Left ventricle myocardium superior (tissue), 1 donor: ENCODE results near the gene BEST2. TPM values are rescaled to one million over a fixed set of nuclear protein-coding genes. Genes with fewer than 3 reads are reported as not detected.
A peak's percentile ranks its signal among the peaks of the same experiment; 100 is the strongest.
"Not testable (repeated sequence)": the region's sequence is repeated elsewhere in the genome, so short reads cannot be mapped to it uniquely, and the experiment has no call there.

Experiments used
- ATAC-seq: fragments of 200-7000 bp; cut with Tn5 transposase; one replicate; pipeline ENCODE4 v1.9.1; 2020; ENCODE audit warnings: mild to moderate bottlenecking, moderate library complexity
- DNase-seq: peaks from one replicate; pipeline ENCODE4 v3.0.0-alpha.2; 2020
- intact Hi-C: fragments of 100-400 bp; cut with micrococcal nuclease; formaldehyde crosslinking; loops from one replicate; pipeline ENCODE4 v1.11.0; 2022
- total RNA-seq: library from RNA; stranded (reverse); fragmentation: NEBNext Ultra II Directional; extraction: Animal tissue kit (Norgen Biotek cat#: 25700); gene quantifications from one replicate; pipeline ENCODE4 v1.2.1, GENCODE V29; 2021
- donor health status: DM: no; HTN: yes; CAD: no; lungs with severe emphysema.

Gene BEST2
- total RNA-seq, 1 donor from 2014 or later = not detected

DNA sequence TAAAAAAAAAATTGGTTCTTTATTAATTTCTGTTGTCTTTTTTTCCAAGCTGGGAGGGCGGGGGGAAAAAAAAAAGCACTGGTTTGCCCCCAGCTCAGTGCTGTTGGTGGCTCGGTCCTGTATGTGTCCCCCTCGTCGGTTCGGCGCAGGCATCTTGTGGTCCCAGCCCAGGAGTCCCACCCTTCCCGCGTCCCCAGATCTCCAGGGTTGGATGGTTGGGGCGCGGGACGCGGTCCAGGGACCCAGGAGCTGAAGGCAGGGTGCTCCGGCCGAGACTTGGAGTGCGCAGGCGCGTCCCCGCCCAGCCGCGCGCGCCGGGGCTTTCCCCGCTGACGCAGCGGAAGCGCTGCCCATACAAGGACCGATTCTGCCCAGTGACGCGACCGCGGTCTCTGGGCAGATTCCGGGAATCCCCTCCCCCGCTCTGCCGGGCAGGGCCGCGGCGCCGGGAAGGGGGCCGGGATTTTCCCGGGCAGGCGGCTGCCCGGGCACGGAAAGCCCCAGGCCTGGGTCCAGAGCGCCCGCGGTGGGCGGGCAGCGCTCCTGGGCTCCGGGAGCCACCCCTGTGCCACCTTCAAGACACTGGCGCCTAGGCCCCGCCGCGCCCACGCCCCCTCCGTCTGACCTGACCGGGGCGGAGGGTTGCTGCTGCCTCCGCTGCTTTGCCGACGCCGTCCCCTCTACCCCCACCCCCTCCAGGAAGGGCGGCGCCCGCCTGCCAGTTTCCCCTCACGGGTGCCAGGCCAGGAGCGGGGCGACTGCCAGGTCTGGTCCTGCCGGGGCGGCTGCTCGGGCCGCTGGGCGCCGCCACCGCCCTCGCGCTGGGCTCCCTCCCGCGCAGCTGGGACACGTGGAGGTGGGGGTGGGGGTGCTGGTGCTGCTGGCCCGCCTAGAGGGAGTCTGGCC, 42.0 kb downstream of the BEST2 start:
- ATAC-seq = peak; percentile 55
- intact Hi-C loops = loop anchor here (2.0 kb wide), 1 partner anchor 17 kb away; no protein-coding TSS in a partner anchor
- DNase-seq = peak; percentile 97

DNA sequence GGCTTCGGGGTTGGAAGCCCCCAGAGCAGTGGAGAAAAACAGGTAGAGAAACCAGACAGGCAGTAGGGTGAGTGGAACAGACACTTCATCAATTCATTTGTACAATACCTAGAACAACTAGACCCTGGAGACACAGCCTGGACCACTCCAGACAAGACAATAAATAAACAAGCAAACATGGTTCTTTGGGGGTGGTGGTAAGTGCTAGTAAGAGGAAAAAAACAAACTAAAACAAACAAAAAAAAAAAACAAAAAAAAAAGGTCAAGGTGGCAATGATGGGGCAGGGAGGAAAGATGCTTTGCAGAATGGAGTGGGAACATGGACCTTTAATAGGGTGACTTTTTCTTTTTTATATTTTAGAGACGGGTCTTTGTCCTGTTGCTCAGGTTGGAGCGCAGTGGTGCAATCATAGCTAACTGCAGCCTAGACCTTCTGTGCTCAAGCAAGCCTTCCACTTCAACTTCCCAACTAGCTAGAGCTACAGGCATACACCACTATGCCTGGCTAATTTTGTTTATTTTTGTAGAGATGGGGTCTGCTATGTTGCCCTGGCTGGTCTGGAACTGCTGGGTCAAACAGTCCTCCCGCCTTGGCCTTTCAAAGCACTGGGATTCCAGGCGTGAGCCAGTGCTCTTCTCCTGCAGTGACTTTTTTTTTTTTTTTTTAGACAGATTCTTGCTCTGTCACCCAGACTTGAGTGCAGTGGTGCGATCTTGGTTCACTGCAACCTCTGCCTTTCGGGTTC, 42.8 kb downstream of the BEST2 start:
- no peak for ATAC-seq
- intact Hi-C loops = loop anchor here (2.0 kb wide), 1 partner anchor 18 kb away; no protein-coding TSS in a partner anchor
- DNase-seq = no peak

GRCh38 chr19:12794971-12795381, 43.4 kb downstream of the BEST2 start:
- DNase-seq (no peak), ATAC-seq (no peak)
- intact Hi-C loops = loop anchor here (2.0 kb wide), 1 partner anchor 18 kb away; no protein-coding TSS in a partner anchor

DNA sequence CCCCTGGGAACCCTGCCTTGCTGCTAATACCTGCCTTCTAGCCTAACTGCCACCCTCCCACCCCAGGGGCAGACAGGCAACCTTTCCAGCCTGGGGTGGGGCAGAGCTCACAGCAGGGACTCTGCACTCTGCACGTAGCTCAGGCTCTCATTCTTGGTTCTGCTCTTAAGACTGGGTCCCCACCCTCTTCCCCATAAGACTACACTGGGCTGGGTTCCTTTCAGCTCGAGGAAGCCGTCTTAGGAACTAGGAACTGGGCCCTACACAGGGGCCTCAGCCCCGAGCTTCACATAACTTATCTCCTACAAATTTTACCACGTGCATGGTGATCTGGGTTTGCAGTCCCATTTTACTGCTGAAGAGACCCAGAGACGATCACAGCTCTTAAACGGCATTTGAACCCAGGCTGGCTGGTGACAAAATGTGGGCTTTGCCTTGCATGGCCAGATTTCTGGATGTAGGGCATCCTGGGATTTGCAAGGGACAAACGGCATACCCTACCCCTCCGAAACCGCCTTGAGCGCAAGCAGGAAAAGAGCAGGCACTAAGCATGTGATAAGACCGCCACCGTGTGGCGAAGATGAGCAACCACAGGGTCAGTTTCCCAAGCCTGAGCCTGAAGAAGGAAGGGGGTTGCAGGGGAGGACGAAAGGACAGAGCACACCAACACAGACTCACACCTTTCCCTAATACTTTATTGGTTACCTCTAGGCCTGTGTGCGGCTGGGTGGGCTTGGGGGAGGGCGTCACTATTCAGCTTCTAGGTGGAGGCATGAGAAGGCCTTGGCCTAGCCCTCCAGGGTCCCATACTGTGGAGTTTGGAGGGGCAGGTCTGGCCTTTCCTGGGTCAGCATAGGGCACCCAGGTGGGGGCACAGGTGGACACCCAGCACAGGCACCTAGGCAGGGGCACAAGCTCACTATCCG, 44.8 kb downstream of the BEST2 start:
- ATAC-seq = peak; percentile 9
- intact Hi-C loops = no loop called here
- DNase-seq = peak; percentile 74

DNA sequence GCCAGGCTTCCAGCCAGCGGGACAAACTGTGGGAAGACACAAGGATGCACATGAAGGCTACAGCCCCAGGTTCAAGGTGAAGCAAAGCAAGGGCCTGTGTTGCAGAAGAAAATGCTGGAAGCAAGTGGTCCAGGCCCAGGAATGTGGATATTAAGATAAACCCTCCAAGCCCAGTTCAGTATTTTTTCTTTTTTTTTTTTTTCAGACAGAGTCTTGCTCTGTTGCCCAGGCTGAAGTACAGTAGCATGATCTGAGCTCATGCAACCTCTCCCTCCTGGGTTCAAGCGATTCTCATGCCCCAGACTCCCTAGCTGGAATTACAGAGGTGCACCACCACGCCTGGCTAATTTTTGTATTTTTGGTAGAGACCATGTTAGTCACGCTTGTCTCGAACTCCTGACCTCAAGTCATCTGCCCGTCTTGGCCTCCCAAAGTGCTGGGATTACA, 45.6 kb downstream of the BEST2 start:
- ATAC-seq (no peak), DNase-seq (no peak)
- intact Hi-C loops = no loop called here

- DNase-seq, ATAC-seq, intact Hi-C loops: not testable (repeated sequence)
Measured at GRCh38 chr19:12797607-12798006, 46.0 kb downstream of the BEST2 start.

GRCh38 chr19:12799742-12800465, 48.3 kb downstream of the BEST2 start:
- intact Hi-C loops = no loop called here
- DNase-seq (no peak), ATAC-seq (no peak)

DNA sequence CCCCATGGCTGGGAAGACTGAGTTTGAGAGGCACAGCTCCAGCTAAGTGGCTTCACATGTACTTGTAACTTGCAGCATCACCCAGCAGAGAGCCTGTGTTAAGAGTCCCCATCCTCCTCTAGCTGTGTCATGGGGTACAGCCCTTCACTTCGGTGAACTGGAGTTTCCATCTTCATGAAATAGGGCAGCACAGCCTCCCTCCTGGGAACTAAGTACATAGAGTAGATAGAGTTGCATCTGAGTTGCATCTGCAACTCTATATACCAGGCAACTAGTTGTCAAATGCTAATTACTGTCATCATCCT, 48.8 kb downstream of the BEST2 start:
- intact Hi-C loops = no loop called here
- DNase-seq (no peak), ATAC-seq (no peak)

DNA sequence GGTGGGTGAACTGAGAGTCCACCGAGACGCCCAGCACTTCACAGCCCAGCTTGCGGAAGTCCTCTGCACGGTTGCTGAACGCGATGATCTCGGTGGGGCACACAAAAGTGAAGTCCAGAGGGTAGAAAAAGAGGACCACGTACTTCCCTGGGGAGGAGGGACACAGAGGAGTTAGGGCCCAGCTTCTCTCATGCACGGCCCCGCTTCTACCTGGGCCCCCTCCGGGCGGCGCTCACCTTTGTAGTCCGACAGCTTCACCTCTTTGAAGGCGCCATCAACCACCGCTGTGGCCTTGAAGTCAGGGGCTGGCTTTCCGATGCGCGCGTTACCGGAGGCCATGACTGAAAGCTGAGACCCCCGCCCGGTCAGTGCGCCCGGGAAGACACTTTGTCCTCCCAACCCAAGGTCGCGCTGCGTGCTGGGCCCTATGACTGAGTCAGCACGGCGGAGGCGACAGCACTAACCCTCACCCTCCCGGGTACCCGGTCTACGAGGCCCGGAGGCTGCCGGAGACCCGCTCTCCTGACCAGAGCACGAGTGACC, 49.4 kb downstream of the BEST2 start:
- intact Hi-C loops = no loop called here
- DNase-seq = no peak
- peak; percentile 35 for ATAC-seq

DNA sequence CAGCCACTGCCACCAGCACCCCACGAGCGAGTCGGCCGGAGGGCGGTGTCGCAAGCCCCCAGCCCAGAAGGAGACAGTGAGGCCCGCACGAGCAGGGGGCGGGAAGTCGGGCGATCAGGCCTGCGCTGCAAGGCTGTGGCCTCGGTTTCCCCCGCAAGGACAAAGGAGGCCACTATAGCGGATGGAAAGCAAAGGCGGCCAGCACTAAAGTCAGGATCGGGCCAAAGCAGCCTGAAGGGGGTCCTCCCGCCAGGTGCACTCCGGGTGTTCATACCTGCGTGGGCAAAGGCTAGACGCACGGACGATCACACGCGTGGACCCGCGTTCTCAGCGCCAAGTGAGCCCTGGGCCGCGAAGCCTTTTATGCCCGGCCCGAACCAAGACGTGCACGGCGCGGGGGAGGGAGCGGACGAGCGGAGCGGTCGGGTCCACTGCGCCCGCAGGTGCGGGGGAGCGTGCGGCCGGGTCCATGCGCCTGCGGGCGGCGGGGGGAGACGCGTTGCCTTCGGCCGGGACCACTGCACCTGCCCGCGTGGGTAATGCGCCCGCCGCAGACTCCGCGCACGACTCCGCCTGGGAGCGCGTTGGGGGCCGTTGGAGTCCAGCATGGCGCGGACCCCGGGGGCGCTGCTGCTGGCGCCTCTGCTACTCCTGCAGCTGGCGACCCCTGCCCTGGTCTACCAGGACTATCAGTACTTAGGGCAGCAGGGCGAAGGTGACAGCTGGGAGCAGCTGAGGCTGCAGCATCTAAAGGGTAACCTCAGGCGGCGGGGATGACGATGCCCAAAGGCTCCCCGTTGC, 50.1 kb downstream of the BEST2 start, which contains the start of the genes PRDX2 and THSD8:
Gene PRDX2 (minus strand): TSS at position 335 of the 801 bp plus-strand sequence. CDS start 539 bp downstream, outside the sequence.
Gene THSD8 (plus strand): TSS at position 604 of the 801 bp plus-strand sequence. CDS start 3 bp downstream, at position 607.
- DNase-seq = peak; percentile 90
- intact Hi-C loops = no loop called here
- peak; percentile 89 for ATAC-seq

- ATAC-seq (peak; percentile 7), DNase-seq (no peak)
- intact Hi-C loops = no loop called here
Measured at GRCh38 chr19:12802267-12803106, 50.9 kb downstream of the BEST2 start.

DNA sequence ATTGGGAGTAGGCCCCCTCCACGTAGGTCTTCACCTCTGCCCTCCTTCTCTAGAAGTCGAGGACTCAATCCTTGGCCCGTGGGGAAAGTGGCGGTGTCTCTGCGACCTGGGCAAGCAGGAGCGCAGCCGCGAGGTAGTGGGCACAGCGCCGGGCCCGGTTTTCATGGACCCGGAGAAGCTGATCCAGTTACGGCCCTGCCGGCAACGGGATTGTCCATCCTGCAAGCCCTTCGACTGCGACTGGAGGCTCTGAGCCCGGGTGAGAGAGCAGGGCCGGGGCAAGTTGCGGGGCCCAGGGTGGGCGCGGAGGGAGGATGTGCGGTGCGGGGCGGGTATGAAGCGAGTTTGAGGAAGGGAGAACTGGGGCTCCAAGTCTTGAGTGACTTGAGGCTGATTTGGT, 52.5 kb downstream of the BEST2 start:
- intact Hi-C loops = no loop called here
- no peak for ATAC-seq
- no peak for DNase-seq

GRCh38 chr19:12806242-12807081, 54.9 kb downstream of the BEST2 start, which contains the start of gene RNASEH2A:
RNASEH2A (plus strand) TSS chr19:12806584; CDS start chr19:12806674, 90 bp downstream.
- intact Hi-C loops = loop anchor here (5.0 kb wide), 1 partner anchor 39 kb away; no protein-coding TSS in a partner anchor
- ATAC-seq (peak; percentile 86), DNase-seq (peak; percentile 96)
